H1 (cell line): ENCODE measurements around the gene C3orf22. TPM values are rescaled to one million over a fixed set of nuclear protein-coding genes. Genes with fewer than 3 reads are reported as not detected.

Source experiments
- CBX8 ChIP-seq: fragments of 300-800, 300-1000 bp; sonication (generic); IDR thresholded peaks from 2 replicates; pipeline ENCODE4 v1.7.1; 2016; ENCODE audit warnings: low read depth, low read length, borderline replicate concordance
- CREB1 ChIP-seq: IDR thresholded peaks from 2 replicates; pipeline ENCODE4 v1.6.1; 2012; ENCODE audit warnings: inconsistent platforms
- CTBP2 ChIP-seq: IDR thresholded peaks from 2 replicates; pipeline ENCODE4 v1.7.0; 2011; ENCODE audit warnings: borderline replicate concordance, mild to moderate bottlenecking, moderate library complexity, mixed read lengths, low read length; ENCODE audit not compliant: insufficient read depth, insufficient read length
- EP300 ChIP-seq, 2 experiments: IDR thresholded peaks; 1 replicate in 1 of 2; 2 replicates in 1 of 2; pipeline ENCODE4 v1.6.1; 2011 to 2012; ENCODE audit warnings: low read depth in 2 of 2, low read length in 2 of 2, mild to moderate bottlenecking in 2 of 2, borderline replicate concordance in 1 of 2, inconsistent platforms in 1 of 2, moderate library complexity in 1 of 2
- JUND ChIP-seq: IDR thresholded peaks from 2 replicates; pipeline ENCODE4 v1.6.1; 2011; ENCODE audit warnings: mild to moderate bottlenecking, improper control_type of control experiment, low read length
- KDM4A ChIP-seq: IDR thresholded peaks from one replicate; pipeline ENCODE4 v1.7.1; 2012; ENCODE audit warnings: low read depth, mild to moderate bottlenecking, moderate library complexity, low read length, inconsistent platforms; ENCODE audit not compliant: severe bottlenecking
- MAFK ChIP-seq: IDR thresholded peaks from 2 replicates; pipeline ENCODE4 v1.6.1; 2012; ENCODE audit warnings: low read depth, mild to moderate bottlenecking, improper control_type of control experiment, low read length
- NANOG ChIP-seq: IDR thresholded peaks from 2 replicates; pipeline ENCODE4 v1.6.1; 2011; ENCODE audit warnings: low read length, low read depth, mild to moderate bottlenecking, inconsistent platforms; ENCODE audit not compliant: insufficient read depth, poor library complexity, severe bottlenecking
- POLR2A ChIP-seq, 2 experiments: IDR thresholded peaks; 1 replicate in 1 of 2; 2 replicates in 1 of 2; pipeline ENCODE4 v1.6.1; 2011; ENCODE audit warnings: low read depth in 2 of 2, low read length in 2 of 2, mild to moderate bottlenecking in 2 of 2; ENCODE audit errors: control extremely low read depth in 1 of 2
- SP2 ChIP-seq: IDR thresholded peaks from 2 replicates; pipeline ENCODE4 v1.6.1; 2012; ENCODE audit warnings: mild to moderate bottlenecking, low read length, inconsistent platforms
- polyA plus RNA-seq, 7 experiments: library from polyadenylated mRNA; depleted of rRNA in 3 of 7; stranded (reverse) in 5 of 7; unstranded in 2 of 7; fragments of >200 nt in 5 of 7; fragments of 200-250 nt in 2 of 7; gene quantifications; 1 replicate in 5 of 7; 2 replicates in 1 of 7; 4 replicates in 1 of 7; pipeline versions ENCODE4 v1.2.1 to v1.2.3, GENCODE V29; 2011 to 2013; ENCODE audit warnings: missing spikeins in 2 of 7, mixed read lengths in 2 of 7
- total RNA-seq: library from RNA; stranded (reverse); fragmentation: NEBNext Ultra II Directional; extraction: Animal tissue kit (Norgen Biotek cat#: 25700); gene quantifications from 2 replicates; pipeline ENCODE4 v1.2.1, GENCODE V29; 2021
- TF ChIP-seq, protein P1 (sequence below): IDR thresholded peaks from 2 replicates; pipeline ENCODE4 v1.6.1; 2011; ENCODE audit warnings: low read length, improper control_type of control experiment

C3orf22 gene
- total and polyA plus RNA-seq, 2 of the 8 experiments (the other 6 are each of a cell fraction or from before 2014, with no cell fraction given): not detected

DNA sequence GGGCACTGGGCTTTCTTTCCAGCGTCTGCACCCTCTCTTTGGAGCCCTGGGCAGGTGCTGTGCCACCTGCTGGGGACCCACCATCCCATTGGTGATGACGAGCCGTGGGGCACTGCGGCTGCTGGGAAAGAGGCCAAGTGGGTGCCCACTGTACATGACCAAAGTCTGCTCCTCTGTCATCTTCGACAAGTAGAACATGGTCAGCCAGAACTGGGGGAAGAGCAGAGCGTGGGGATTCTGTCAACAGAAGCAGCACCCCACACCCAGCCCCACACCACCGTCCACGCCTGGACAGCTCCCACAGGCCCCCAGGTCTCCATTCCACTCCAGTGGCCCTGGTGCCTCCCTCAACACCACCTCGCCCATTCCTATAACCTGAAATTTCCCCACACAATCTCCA is 50.8 kb downstream of the C3orf22 start (continued):
- TF ChIP-seq, protein P1, sequence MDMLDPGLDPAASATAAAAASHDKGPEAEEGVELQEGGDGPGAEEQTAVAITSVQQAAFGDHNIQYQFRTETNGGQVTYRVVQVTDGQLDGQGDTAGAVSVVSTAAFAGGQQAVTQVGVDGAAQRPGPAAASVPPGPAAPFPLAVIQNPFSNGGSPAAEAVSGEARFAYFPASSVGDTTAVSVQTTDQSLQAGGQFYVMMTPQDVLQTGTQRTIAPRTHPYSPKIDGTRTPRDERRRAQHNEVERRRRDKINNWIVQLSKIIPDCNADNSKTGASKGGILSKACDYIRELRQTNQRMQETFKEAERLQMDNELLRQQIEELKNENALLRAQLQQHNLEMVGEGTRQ: no peak
- TF ChIP-seq SP2 (no peak), CREB1 (no peak), KDM4A (no peak), JUND (no peak), EP300 (IDR thresholded peaks at IDR 0.05; ENCODE audit: borderline replicate concordance in 1 of 2, low read depth in 2 of 2, low read length in 2 of 2) (no peak), MAFK (no peak), NANOG (no peak), CBX8 (no peak), POLR2A (IDR thresholded peaks at IDR 0.05; ENCODE audit: control extremely low read depth in 1 of 2, low read depth in 2 of 2, low read length in 2 of 2) (no peak), CTBP2 (no peak)
